Prostate gland (tissue), 2 donors: Measurements from ENCODE around the gene RAD51B.

Experiments
- POLR2AphosphoS5 ChIP-seq: sonication (generic); formaldehyde crosslinking; IDR thresholded peaks from one replicate; pipeline ENCODE4 v1.6.1; 2017; ENCODE audit warnings: antibody characterized with exemption
- TF ChIP-seq, protein P1 (sequence below), 4 experiments: fragments of 200-600 bp in 2 of 4; fragments of 450-650 bp in 2 of 4; sonication (generic) in 2 of 4; IDR thresholded peaks; 1 replicate in 3 of 4; 2 replicates in 1 of 4; pipeline ENCODE4 v1.5.1; 2016 to 2019; ENCODE audit warnings: antibody characterized with exemption in 4 of 4, mild to moderate bottlenecking in 2 of 4, moderate library complexity in 2 of 4

GRCh38 chr14:68551045-68551683, 731.6 kb downstream of the RAD51B start:
- TF ChIP-seq, protein P1, sequence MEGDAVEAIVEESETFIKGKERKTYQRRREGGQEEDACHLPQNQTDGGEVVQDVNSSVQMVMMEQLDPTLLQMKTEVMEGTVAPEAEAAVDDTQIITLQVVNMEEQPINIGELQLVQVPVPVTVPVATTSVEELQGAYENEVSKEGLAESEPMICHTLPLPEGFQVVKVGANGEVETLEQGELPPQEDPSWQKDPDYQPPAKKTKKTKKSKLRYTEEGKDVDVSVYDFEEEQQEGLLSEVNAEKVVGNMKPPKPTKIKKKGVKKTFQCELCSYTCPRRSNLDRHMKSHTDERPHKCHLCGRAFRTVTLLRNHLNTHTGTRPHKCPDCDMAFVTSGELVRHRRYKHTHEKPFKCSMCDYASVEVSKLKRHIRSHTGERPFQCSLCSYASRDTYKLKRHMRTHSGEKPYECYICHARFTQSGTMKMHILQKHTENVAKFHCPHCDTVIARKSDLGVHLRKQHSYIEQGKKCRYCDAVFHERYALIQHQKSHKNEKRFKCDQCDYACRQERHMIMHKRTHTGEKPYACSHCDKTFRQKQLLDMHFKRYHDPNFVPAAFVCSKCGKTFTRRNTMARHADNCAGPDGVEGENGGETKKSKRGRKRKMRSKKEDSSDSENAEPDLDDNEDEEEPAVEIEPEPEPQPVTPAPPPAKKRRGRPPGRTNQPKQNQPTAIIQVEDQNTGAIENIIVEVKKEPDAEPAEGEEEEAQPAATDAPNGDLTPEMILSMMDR (IDR thresholded peaks at IDR 0.05), result no peak
- no peak for TF ChIP-seq POLR2AphosphoS5
